SK-N-DZ (cell line): ENCODE results near the gene BEST3.
A peak's percentile ranks its signal among the peaks of the same experiment; 100 is the strongest.
"Not testable (repeated sequence)": the region's sequence is repeated elsewhere in the genome, so short reads cannot be mapped to it uniquely, and the experiment has no call there.

Experiments
- DNase-seq: peaks from one replicate; pipeline ENCODE4 v3.0.0-alpha.2; 2015; ENCODE audit warnings: low spot score

Gene BEST3

DNA sequence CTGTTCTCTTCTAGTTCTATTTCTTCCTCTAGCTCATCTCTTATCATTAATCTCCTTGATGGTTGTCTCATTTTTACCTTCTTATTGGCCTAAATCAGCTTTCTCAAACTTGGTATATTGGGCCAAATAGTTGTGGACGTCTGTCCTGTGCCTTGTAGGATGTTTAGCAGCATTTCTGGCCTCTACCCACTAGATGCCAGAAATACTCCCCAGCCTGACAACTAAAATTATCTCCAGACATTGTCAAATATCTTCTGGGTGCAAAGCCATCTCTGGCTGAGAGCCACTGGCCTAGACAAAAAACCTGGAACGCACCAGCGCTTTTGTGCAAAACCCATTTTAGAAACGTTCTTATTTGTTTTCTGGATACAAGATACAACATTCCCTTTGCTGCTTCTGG lies 49.6 kb downstream of the BEST3 start:
- no peak for DNase-seq

DNA sequence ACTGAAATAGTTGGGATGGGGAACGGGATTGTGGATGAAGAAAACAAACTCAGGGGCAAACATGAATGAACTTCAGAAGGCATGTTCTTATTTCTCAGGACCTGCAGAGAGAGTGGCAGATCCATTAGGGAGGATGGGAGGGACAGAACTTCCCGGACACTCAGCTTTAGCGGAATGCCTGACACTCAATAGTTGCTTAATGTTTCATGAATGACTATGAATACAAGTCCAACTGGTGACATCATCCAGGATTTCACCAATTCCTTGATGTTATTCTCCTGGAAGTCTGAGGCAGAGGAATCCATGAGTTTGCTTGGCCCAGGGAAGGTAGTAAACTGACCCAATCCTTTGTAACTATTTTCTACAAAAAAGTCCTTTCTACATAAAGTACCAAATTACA lies 50.6 kb downstream of the BEST3 start:
- no peak for DNase-seq

DNA sequence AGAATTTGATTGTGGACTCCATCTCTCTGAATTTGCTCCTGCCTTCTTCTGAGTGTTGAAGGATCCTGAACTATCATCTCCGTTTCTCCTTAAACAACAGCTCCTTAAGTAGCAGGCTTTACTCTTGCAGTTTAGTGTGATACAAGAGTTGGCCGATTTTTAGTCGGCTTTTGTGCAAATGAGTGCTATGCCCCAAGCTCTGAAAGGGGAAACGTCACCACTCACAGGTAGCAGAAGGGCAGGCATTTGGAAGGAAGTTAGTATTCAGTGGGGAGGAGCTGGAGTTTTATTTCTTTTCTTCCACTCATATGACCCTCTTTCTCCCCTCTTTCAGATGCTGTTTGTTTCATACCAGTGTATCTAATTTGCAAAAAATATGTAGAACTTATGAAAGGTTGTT lies 51.9 kb downstream of the BEST3 start:
- DNase-seq, result no peak

DNA sequence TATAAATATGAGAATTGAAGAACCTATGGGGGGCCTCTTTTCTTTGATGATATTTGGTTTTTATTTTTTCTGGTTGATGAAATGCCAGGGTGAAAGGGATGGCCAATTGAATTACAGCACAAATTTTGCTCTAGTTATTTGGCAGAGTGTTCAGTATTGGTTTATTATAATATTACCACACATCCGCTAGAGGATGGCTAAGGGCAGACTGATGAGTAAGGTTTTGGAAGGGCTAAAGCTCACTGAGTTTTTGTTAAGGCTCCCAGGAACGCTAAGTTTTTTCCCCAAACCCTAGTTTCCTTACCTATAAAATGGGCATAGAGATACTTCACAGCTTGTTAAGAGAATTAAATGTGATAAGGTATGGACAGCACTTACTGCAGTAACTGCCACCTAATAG lies 54.1 kb downstream of the BEST3 start:
- DNase-seq, result no peak

DNA sequence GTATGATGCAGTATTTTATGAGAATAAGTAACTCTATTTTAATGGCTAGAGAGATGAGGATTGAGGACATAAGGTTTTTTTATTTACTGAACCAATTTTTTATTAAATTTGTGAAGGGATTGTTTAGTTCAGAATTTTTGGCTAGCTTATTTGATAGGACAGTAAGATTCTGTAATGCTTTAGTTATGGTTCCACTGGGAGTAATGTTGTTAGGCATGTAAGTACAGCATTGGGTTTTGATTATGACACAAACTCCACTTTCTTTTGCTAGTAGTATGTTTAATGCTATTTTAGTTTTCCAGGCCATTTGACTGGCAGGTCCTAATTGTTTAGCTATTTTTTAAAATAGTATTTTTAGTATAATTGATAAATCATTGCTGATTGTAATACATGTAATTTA lies 54.6 kb downstream of the BEST3 start:
- no peak for DNase-seq

DNA sequence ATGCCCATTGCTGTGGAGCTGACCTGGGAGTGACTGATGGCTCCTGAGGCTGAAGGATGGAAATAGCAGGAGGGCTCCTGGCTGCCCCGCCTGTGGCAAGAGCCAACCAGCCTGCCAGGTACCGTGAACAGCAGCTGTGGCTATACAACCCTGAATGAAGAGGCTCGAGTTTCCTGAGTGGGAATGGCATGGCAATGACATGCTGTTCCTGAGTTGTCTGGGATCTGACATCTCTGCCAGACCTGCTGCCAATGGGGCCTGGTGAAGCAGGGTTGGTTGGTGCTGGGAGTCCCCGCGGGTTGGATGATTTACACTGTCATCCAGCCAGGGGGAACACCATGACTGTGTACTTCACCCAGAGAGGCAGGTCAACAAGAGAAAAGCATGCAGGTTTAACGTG lies 56.6 kb downstream of the BEST3 start:
- no peak for DNase-seq

DNA sequence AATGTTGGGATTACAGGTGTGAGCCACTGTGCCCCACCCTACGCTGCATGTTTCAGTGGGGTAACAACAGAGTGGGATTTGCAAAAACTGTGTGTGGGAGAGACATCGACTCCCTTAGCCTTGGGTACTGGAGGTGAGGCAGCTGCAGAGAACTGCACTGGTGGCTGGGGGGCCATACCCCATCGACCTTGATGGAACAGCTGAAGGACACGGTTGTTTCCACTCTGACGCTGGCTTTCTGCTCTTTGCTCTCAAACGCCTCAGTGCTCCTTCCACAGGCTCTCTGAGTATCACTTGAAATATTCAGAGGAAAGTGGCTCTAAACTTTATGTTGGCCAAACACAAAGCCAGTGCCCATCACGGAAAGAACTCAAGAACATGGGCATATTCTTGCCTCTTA lies 57.6 kb downstream of the BEST3 start:
- no peak for DNase-seq

DNA sequence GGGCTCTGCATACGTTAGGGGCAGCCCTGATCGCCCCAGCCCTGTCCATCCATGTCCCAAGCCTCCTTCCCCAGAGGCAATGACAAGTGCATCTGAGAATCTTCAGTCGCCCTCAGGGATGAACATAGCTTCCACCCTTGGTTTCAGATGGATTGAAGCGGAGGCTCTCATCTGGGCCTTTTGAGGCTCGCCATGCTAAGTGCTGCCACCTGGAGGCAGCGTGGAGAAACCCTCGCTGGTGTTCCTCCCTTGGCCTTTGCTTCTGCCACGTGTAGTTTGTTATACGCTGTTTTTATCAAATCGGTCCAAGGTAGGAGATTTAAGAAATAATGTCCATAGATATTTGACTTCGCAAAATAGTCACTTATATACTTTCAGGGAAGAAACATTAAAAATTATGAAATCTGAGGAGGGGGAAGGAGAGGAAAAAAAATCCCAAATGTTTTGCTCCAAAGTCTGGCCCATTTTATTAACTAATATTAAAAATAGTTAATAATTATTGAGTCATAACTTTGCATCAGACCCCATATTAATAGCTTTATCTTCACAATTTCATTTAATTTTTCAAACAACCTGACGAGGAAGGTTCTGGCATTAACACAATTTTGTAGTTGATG lies 59.6 kb downstream of the BEST3 start:
- peak; percentile 79 for DNase-seq

DNA sequence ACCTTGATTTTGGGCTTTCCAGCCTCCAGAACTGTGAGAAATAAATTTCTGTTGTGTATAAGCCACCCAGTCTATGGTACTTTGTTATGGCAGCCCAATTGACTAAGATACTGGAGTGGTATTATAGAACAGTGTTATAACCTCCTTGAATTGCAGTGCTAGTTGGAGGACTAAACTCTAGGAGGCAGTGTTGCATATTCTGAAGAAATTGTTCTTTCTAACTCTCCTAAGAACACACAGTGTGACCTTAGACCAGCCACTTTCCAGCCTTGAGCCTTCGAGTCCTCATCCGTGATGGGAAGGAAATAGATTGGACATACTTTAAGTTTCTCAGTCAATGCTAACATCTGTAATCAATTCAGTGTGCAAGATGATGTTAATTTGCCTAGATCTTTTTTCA lies 66.0 kb downstream of the BEST3 start:
- no peak for DNase-seq

DNA sequence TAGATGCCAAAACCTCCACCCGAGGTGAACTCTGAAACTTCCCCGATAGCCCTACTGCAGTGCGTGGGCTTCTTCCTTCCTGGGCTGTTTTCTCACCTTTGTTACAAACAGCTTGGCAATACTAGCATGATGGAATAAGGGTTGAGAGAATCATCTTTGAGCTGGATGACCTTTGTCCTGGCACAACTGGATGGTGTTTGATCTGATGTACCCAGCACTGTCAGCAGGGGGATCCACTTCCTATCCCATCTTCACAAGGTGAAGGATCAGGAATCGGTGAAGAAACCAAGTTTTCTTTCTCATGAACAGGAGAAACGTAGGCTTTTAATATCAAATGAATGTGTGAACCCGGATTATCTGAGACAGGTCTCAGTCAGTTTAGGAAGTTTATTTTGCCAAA lies 68.9 kb downstream of the BEST3 start:
- DNase-seq, result no peak

DNA sequence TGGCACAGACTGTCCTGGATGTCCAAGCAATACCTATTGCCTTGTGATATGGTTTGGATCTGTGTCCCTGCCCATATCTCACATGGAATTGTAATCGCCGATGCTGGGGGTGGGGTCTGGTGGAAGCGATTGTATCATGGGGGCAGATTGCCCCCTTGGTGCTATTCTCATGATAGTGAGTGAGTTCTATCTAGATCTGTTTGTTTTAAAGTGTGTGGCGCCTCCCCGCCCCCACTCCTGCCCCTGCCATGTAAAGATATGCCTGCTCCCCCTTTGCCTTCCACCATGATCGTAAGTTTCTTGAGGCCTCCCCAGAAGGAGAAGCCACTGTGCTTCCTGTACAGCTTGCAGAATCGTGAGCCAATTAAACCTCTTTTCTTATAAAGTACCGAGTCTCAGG lies 71.6 kb downstream of the BEST3 start:
- DNase-seq, result no peak

DNA sequence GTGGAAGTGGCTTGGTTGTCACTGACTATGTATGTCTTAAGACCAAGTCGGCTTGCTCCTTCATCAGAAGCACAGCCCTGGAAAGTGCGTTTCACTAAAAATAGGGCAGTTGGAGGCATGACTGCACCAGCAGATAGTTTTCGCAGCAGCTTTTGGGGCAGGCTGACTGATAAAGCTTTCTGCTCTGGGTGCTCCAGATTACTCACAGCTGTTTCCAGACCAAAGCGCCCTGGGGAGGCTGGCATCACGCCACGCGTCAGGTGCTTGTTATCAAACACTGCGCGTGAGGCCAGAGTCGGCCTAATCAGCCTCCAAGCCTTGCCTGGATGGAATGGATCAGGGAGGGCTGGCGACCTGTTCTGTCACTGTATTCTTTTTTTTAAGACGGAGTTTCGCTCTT lies 75.1 kb downstream of the BEST3 start:
- no peak for DNase-seq

DNA sequence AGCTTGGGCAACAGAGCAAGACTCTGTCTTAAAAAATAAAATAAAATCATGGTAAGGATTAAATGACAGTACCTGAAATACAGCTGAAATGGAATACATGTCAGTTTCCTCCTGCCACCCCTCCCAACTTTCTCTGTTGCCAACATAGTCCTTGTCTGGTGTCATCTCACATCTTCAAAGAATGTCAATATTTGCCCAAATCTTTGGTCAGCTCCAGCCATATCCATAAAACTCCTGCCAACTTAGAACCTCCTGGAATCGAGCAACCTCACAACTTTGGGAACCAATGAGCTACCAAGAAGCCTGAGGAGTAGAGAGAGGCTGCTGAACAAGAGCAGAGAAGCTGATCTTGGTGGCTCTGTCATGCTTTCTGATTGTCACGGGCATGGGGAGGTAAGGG lies 77.6 kb downstream of the BEST3 start:
- DNase-seq, result no peak

DNA sequence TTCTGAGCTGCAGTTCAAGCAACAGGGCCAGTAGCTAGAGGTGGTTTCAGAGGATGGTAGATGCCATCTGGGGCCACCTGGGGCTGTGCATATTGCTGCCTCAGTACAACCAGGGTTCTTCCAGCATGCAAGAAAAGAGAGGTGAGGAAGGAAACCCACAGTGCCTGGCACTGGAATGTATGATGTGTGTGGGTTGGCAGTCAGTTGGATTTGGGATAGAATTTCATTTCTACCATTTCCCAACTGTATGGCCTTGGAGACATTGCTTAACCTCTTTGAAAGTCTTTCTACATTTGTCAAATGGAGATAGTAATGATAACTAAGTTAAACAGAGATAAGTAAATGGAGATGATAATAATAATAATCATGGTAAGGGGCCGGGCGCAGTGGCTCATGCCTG lies 78.2 kb downstream of the BEST3 start:
- DNase-seq, result no peak

DNA sequence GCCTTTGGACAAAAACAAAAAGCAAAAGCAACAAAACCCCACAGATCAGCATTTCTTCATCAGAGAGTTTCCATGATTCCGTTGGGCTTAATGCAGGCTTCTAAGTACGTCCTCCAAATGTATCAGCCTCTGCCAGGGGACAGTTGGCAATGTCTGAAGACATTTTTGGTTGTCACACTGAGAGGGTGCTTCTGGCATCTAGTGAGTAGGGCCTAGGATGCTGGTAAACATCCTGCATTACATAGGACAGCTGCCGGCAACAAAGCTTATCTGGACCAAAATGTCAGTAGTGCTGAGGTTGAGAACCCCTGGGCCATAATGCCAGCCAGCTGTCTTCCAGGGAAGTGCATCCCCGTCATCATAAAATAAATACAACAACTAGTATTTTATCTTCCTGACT lies 79.0 kb downstream of the BEST3 start:
- no peak for DNase-seq

DNA sequence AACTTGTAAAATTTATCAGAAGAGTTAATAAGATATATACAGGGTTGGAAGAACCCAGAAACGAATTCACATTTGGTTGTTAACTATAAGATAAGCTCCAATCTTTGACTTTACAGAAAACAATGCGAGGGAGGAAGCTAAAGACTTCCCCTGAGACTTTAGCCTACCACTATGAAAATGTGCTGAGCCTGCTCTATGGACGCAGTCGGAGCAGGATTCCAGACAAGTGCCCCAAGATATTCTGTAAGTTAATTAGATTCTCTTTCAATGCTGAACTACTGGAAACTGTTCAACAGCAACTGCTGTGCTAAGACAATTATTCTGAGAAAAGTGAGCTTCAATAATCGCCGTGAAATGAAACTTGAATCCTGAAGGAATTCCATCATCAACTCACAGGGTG lies 80.1 kb downstream of the BEST3 start:
- DNase-seq, result no peak

DNA sequence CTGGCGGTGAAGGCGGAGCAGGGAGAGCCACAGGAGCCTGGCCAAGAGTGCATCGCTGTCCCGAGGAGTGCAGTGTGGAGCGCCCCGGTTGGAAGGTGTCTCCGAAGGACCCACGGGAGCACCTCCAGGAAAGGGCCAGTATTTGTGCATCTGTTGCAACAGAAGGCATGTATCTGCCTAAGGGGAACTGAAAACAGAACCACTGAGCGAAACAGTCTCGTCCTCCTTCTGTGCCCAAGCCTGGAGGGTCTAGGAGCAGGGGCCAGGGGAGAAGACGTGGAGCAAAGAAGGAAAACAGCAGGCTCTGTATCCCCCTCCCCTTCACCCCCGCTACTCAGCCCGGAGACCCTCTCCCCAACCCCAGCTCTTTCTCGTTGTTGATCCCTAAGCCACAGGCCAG lies 83.1 kb downstream of the BEST3 start:
- no peak for DNase-seq

DNA sequence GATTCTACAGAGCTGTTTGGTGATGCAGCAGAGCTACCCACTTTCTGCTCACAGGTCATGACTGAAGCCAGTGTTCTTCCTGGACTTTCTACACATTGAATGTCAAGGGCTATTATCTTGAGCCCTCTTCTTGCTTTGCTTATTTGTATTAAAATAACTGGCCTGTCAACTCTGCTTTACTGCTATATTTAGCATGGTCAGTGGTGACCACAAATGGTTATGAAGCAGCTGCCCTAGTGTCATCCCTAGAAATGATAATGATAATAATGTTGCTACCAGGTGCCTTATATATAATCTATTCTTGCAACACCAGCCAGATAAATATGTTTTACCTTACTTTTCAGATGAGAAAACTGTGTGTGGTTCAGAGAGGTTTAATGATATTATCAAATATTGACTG lies 85.8 kb downstream of the BEST3 start:
- DNase-seq, result no peak

DNA sequence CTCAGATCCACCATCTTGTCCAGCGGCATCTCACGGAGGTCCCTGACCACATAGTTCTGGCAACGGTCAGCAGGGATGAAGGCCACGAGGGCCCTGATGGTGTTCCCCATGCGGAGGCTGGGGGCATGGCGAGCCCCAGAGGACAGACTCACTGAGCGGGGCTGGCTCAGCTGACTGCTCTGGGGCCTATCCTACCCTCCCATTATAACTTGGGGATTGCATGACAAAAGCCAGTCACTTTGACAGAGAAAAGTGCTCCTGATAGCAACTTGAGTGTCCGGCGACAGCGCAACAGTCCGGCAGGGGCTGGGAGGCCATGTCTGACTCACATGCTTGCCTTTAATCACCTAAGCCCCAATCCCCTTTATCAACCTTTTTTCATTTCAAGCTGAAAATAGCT lies 88.4 kb downstream of the BEST3 start, which contains the start of gene LRRC10:
LRRC10 (minus strand) TSS at position 179 of the 400 bp plus-strand sequence; CDS start at position 110, 69 bp downstream.
- no peak for DNase-seq

DNA sequence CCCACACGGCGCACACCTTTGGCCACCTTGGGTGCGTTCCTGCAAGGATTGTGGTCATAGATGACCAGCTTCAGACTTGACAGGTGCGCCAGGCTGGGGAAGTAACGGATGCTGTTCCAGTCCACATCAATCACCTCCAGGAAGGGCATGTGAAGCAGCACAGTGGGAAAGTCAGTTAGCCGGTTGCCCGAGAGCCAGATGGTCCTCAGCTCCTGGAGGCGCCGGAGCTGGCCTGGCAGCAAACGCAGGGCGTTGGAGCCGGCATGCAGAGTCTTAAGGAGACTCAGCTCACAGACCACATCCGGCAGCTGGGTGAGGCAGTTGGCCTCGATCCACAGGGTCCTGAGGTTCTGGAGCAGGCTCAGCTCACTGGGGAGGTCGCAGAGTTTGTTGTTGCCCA lies 89.0 kb downstream of the BEST3 start:
- no peak for DNase-seq

DNA sequence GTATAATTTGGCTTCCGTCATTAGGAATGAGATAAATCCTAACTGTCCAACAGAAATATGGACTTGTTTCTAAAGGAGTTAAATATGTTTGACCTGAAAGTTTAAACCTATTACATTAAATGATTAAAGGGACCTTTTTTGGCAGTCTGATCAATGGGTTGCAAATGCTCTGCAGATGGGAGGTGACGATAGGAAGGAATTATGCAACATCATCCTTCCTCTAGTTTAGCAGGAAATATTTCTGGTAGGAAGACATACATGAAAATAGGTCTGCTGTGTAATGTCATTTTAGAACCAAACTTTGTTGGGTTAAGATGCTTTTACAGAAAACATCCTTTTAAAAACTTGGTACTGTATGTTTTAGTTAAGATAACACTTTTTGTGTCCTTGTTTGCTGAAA lies 91.0 kb downstream of the BEST3 start:
- no peak for DNase-seq

DNA sequence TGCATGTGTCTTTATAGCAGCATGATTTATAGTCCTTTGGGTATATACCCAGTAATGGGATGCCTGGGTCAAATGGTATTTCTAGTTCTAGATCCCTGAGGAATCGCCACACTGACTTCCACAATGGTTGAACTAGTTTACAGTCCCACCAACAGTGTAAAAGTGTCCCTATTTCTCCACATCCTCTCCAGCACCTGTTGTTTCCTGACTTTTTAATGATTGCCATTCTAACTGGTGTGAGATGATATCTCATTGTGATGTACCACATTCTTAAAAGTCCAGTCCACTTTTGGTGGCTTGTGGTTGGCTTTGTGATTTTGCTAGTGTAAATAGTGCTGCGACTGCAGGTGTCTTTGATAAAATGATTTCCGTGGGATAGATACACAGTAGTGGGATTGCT lies 94.8 kb downstream of the BEST3 start:
- DNase-seq, result not testable (repeated sequence)
